ENCODE measurements around the gene C4B.
"Not testable (repeated sequence)": the region's sequence is repeated elsewhere in the genome, so short reads cannot be mapped to it uniquely, and the experiment has no call there.

C4B gene

DNA sequence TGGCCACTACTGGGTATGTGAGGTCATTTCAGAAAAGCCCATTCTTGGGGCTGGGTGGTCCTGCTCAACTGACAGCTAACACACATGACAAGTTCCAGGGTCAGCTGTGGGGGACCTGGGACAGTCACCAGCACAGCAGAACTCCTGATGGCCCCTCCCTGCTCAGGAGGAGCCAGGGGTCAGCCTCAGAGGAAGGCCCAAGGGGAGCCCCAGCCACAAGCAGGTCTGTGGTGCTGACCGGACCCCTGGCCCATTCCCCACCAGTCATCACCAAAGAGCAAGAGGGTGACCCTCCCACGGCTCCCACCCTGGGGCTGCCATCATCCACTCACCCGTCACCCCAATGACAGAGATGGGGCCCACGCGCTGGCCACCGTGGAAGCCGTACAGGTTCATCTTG lies 41.7 kb downstream of the C4B start:
- DNase-seq, result no peak

DNA sequence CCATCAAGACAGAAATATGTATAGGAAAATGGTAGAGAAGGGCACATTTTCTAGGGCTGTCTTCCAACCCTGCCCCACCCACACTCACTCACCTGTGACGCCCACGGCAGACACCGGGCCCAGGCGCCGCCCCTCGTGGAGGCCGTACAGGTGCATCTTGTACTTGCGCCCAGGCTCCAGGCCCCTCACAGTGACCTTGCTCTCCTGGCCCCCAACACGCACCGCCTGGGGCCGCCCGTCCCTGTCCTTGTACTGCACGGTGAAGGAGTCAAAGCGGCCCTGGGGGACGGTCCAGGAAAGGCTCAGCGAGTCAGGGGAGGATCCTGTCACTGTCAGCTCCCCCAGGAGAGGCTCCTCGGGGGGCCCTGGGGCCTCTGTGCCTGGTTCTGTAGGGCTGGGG lies 43.4 kb downstream of the C4B start:
- DNase-seq, result no peak

DNA sequence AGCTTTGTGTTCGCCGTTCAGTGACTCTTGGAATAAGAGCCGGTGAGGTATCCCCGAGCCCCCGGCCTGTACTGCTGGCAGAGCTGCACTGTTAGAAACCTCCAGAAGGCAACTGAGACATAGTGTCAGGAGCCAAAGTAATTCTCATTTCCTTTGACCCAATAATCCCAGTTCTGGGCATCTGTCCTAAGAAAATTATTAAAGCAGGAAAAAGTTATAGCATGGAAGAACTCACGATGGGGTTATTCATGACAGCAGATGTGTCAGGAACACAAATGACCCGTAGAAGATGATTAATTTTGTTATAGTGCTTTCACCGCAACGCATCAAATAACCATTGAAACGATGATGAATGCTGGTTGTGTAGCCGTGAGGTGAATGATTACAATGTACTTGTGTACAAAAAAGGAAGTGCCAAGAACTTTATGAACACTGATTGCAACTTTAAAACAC lies 43.9 kb downstream of the C4B start:
- no peak for DNase-seq

DNA sequence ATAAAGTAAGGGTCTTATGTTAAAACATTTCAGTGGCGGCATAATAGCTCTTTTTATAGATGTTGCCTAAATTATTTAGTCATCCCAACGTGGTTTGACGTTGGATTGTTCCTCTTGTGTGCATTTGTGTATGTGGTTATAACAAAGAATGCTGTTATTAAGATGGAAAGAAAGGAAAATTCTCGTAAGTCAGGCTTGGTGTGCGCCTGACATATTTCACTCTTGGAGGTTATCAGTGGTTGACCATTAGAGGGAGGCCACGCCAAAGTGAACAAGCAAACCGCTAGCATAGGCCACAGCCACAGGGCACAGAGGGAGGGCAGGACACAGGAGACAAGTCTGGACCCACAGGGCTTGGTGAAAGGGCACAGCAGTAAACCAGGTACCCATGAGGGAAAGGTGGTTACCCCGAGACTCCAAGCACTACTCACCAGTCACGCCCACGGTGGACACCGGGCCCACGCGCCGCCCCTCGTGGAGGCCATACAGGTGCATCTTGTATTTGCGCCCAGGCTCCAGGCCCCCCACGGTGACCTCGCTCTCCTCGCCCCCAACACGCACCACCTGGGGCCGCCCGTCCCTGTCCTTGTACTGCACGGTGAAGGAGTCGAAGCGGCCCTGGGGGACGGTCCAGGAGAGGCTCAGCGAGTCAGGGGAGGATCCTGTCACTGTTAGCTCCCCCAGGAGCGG lies 46.5 kb downstream of the C4B start:
- no peak for DNase-seq

DNA sequence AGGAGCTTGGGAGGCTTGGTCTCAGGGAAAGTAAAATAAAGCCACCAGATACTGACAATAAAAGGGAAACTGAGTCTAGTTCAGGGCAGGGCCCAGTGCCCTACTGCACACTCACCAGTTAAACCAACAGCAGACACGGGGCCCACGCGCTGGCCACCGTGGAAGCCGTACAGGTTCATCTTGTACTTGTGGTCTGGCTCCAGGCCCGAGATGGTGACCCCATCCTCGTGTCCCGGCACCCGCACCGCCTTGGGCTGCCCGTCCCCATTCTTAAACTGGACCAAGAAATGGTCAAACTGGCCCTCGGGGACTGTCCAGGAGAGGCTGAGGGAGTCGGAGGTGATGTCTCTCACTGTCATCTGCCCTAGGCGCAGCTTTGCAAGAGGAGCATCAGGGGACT lies 50.1 kb downstream of the C4B start:
- DNase-seq, result no peak

DNA sequence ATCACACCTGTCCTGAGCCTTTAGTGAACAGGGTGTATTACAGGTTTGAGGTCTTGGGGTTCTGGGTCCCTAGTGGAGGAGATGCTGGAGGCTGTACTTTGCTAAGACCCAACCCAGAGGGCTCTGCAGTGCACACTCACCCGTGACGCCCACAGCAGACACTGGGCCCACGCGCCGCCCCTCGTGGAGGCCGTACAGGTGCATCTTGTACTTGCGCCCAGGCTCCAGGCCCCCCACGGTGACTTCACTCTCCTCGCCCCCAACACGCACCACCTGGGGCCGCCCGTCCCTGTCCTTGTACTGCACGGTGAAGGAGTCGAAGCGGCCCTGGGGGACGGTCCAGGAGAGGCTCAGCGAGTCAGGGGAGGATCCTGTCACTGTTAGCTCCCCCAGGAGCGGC lies 52.9 kb downstream of the C4B start:
- not testable (repeated sequence) for DNase-seq

DNA sequence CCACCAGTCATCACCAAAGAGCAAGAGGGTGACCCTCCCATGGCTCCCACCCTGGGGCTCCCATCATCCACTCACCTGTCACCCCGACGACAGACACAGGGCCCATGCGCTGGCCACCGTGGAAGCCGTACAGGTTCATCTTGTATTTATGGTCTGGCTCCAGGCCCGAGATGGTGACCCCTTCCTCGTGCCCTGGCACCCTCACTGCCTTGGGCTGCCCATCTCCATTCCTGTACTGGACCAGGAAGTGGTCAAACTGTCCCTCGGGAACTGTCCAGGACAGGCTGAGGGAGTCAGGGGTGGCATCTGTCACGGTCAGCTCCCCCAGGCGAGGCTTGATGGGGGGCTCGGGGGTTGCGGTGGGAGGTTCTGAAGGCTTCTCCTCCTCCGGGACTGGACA lies 53.7 kb downstream of the C4B start:
- not testable (repeated sequence) for DNase-seq

DNA sequence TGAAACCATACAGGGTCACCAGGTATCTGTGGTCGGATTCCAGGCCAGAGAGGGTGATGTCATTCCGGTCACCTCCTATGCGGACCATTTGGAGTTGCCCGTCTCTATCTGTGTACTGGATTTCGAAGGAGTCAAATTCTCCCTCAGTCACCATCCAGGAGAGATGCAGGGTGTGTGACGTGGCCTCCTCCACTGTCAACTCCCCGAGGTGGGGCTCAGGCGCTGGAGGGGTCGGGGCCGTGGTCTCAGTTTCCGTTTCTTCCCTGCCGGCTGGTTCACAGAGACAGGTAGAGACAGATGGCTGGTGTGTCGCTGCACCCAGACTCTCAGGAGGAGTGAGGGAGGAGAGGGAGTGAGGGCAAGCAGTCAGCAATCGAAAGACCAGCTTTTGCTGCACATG lies 54.3 kb downstream of the C4B start:
- no peak for DNase-seq

DNA sequence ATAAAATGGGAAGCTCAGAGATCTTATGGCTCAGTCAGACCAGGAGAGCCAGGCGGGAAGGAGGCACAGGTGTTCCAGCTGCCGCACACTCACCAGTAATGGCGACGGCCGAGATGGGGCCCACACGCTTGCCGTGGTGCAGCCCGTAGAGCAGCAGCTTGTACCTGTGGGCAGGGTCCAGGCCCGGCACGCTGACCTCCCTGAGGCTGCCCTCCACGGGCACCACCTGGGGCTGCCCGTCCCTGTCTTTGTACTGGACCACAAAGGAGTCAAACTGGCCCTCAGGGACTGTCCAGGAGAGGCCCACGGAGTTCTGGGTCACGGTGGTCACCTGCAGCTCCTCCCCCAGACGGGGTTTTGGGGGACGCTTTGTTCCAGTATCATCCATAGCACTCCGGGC lies 54.9 kb downstream of the C4B start:
- DNase-seq, result no peak

DNA sequence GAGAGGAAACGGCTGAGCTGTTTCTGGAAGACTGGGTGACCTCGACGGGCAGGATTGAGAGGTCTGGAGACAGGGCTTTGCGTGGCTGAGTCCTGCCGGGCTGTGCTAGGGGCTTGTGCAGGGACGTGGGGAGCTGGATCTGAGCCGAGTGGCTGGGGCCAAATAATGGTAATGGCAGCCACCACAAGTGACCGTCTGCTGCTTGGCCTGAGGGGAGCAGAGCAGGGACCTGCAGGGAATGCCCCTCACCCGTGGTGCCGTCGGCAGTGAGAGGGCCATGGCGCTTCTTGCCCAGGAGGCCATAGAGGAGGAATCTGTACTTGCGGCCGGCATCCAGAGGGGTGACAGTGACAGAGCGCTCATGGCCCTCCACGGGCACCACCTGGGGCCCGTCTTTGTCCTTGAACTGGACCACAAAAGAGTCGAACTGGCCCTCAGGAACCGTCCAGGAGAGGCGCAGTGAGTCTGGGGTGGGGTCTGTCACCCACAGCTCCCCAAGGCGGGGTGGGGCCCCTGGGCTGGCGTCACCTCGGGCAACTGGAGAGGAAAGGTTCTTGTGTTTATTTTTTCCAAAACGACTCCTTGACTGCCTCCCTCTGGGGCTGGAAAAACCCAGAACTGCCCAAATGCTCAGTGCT lies 55.4 kb downstream of the C4B start:
- no peak for DNase-seq

DNA sequence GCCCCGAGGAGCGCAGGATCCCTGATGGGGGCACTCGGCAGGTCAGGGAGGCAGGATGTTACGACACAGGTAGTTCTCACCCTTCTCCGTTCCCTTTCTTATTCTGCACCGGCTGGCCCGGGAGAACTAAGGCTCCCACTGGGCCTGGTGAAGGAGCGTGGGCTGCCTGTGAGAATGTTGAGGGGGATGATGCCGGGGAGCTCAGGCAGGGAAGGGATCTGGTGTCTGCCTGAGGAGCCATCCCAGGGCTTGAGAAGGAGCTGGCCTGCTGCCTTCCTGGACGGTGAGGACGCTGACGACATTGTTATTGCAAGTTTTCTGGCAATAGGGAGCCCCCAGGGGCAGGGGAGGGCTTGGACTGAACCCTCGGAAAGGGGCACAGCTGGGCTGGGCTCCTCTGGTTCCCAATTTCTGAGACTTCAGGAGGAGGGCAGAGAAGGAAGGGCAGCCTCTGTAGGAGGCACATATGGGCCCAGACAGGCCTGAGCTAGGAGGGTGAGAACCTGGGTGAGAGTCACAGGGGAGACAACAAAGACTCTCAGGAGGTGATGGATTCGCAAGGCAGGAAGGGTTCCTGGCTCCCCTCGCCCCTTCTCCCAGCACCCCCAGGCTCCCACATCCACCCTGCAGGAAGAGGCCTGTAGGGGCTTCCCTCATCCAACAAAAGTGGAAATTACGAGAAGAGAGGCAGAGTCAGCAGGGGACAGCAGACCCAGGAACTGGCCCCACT lies 56.4 kb downstream of the C4B start:
- DNase-seq, result no peak

DNA sequence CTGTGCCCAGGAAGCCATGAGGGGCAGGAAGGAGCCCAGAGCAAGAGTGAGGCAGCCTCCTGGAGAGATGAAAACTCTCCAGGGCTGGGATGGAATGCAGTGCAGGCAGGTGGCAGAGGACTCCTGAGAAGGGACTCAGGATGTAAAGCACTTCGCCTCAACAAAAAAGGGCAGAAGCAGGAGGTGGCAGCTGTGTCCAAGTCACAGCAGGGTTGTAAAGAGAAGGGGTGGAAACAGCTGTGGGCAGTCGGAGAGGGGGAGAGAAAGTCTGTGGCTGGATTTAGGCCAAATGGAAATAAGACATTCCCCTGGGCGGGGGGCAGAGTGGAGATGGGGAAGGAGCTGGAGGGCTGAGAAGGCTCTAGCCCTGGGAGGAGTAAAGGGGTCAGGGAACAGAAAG lies 58.5 kb downstream of the C4B start:
- no peak for DNase-seq

DNA sequence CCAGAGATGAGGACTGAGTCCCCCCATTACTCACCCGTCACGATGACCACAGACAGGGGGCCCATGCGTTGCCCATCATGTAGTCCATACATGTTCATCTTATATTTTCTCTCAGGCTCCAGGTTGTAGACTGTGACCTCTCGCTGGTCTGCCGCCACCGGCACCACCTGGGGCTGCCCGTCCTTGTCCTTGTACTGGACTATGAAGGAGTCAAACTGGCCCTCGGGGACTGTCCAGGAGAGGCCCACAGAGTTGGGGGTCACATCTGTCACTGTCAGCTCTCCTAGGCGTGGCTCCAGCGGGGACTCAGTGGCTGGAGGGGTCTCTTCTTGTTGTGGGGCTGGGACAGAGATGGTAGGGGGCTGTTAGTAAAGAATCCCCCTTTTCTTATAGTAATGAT lies 59.0 kb downstream of the C4B start:
- no peak for DNase-seq

DNA sequence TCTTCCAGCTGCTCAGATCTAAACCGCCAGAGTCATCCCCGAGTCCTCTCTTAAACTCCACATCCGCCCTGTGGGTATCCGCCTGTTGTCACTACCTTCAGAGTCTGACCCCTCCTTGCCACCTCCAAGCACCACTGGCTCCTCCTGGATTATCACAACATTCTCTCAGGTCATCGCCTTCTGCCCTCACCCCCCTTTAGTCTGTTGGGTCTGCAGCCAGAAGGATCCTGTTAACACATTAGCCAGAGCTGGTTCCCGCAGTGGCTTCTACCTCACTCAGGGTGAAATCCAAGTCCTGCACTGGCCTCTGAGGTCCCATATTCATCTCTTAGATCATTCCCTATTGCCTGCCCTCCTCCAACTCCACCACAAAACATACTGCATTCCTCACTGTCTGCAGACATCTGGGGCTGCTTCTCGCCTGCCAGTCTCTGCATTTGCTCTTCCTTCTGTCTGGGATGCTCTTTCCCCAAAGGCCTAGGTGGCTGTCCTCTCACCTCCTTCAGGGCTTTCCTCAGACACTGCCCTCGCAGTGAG lies 60.5 kb downstream of the C4B start:
- no peak for DNase-seq

DNA sequence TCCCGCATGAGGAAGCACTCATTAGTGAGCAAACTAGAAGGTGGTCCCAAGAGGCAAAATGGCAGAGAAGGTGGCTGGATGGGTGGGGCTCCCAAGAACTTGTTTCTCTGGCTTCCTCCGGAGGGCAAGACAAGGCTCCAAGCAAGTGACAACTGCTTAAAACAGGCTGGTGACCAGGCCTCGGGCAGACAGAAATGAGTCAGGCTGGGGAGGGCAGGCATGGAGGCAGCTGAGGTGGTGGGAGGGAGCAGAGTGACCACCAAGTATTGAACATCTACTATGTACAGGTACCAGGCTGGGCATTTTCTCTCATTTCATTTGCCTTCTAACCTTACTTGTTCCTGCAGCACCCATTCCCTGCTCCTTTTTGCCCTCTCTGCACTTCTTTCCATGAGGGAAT lies 61.2 kb downstream of the C4B start:
- no peak for DNase-seq

DNA sequence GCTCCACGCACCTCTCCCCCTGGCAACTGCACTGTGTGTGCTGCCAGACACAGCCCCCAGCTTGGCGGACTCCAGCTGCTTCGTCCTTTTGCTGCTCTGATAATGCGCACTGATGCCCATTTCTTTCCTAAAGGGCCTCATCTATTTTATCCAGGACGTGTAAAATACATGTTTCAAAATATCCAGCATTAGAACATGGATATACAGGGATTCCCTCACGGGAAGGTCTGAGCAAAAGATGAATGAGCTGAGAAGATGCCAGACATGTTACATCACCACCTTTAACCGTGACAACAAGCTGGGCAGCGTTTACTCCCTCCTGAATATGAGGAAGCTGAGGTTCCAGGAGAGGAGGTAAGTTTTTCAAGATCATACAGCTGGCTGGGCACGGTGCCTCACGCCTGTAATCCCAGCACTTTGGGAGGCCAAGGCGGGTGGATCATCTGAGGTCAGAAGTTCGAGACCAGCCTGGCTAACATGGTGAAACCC lies 61.8 kb downstream of the C4B start:
- DNase-seq, result peak; percentile 76

DNA sequence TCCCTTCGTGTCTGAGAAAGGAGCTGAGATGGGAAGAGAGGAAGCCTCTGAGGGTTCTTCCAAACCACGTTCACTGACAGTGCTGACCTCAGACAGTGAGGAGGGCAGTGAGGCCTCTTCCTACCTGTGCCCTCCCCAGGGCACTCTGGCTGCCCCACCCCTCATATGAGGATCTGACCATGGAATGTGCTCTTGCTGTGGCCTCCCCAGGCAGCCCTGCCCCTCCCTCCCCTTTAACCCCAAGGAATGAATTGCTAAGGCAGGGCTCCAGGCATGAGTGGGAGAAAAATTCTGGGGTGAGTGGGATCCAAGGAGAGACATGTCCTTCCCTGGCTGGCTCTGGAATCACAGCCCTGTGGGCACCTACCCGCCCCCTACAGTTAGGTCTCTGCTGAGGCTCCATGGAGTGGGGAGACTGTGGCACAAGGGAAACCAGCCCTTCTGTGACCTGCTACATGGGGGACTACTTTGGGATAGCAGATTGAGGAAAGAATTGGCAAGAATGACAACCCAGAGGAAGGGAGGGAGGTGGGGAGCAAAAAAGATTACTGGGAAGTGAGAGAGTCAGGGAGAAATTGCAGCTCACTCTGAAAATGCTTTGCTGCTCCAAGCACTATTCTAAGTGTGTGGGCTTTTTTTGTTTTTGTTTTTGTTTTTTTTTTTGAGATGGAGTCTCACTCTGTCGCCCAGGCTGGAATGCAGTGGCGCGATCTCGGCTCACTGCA lies 65.1 kb downstream of the C4B start:
- no peak for DNase-seq

DNA sequence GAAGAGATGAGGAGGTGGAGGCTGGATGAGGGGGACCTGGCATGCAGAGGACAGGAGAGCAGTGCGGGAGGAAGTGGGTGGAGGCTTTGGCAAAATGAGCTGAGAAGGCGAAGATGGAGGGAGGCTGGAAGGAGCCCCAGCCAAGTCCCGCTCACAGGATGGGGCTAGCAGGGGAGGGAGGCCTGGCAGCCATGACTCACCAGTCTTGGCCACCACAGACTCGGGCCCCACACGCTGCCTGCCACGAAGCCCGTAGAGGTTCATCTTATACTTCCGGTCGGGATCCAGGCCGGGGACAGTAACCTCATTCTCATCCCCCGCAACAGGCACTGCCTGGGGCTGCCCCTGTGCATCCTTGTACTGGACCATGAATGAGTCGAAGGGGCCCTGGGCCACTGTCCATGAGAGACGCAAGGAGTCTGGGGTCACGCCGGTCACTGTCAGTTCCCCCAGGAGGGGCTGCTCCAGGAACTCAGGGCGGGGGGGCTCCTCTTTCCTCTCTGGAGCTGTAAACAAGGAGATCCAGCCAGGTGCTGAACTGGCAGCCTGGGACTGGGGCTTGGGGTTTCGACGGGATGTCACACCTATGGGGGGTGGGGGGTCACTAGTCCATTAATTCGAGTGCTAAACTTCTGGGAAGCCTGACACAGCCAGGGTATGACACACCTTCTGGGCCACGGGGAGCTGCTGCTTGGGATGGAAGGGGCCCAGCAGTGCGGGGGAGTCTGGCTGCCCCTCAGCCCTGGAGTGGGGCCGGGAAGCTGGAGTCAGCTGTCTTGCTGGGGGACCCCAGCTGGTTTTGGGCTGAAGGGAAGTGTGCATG lies 66.8 kb downstream of the C4B start:
- DNase-seq, result peak; percentile 92

DNA sequence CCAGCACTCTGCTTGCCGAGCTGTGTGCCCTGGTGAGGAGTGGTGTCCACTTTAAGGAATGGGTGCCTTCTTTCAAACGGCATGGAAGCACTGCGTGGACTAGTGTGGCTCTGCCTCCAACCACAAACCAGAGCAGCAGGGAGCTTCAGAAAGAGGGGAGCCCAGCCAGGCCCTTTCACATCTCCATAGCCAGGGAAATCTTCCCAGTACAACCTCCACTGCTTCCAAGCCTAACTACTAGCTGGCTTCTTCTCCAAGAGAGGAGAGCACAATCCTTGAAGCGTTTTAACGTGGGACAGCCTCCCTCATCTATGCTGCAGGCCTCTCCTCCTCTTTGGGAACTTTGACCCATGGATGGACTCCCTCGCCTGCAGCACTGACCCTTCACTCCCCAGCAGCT lies 67.9 kb downstream of the C4B start:
- DNase-seq, result no peak

DNA sequence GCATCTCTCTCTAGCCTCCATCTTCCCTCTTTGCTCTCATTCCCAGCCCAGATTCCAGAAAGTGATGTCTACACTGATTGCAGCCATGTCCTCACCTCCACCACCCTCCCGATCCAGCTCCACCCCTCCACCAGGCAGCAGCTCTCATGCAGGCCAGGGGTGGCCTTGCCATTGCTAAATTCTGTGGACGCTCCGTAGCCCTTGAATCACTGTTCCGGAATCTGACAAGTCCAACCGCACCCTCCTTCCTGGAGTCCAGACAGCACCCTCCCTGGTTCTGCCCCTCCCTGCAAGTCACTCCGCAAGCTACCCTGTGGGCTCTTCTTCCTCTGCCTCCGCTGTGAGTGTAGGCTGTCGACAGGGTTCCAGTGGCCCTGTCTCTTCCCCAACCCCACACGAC lies 68.3 kb downstream of the C4B start:
- DNase-seq, result peak; percentile 92

DNA sequence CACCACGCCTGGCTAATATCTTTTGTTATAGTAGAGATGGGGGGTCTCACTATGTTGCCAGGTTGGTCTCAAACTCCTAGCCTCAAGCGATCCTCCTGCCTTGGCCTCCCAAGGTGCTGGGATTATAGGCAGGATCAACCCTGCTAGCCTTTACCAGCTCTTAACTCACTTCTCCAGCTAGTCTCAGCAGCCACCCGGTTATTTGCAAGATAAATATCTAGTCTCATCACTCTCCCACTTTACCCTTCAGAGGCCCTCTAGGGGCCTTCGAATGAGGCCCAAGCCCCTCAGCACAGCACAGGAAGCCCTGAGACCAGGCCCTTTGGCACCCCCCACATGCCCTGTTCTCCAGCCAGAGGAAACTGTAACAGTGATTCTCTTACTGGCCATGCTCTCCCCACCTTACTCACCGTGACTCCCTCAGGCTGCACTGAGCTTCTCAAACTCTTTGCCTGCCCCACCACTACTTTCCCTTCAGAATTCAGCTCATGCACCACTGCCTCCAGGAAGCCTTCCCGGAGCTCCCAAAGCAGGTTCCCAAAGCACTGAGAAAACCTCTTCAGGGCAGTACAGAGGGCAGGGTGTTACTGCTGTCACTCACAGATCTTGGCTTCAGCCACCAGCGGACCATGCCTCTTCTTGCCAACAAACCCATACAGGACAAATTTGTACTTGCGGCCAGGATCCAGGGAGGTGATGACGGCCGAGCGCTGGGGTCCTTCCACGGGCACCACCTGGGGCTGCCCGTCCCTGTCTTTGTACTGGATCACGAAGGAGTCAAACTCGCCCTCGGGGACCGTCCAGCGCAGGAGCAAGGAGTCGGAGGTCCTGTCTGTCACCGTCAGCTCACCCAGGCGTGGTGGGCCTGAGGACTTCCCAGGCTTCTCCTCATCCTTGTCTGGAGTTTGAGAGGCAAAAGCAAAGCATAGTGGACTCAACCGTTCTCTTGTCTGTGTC lies 69.5 kb downstream of the C4B start:
- no peak for DNase-seq
